HUES64 (cell line): ENCODE data around the gene OLFML1.
"Not testable (repeated sequence)": the region's sequence is repeated elsewhere in the genome, so short reads cannot be mapped to it uniquely, and the experiment has no call there.

Experiments
- H3K27ac ChIP-seq: 2 replicates; pipeline ENCODE4 v1.7.0; 2013; ENCODE audit warnings: low read depth, low read length, inconsistent platforms
- H3K27me3 ChIP-seq: 2 replicates; pipeline ENCODE4 v1.6.1; 2013; ENCODE audit warnings: mild to moderate bottlenecking, low read length; ENCODE audit not compliant: insufficient read depth
- H3K36me3 ChIP-seq: 2 replicates; pipeline ENCODE4 v1.6.1; 2013; ENCODE audit warnings: mild to moderate bottlenecking, low read length; ENCODE audit not compliant: insufficient read depth
- H3K4me1 ChIP-seq: 2 replicates; pipeline ENCODE4 v1.6.1; 2013; ENCODE audit warnings: mild to moderate bottlenecking, low read length, moderate library complexity; ENCODE audit not compliant: insufficient read depth
- H3K4me3 ChIP-seq: 2 replicates; pipeline ENCODE4 v1.5.1; 2013; ENCODE audit warnings: mild to moderate bottlenecking, low read length, moderate library complexity
- H3K9ac ChIP-seq: 2 replicates; pipeline ENCODE4 v1.6.1; 2013; ENCODE audit warnings: mild to moderate bottlenecking, low read depth, low read length
- H3K9me3 ChIP-seq: 2 replicates; pipeline ENCODE4 v1.6.1; 2013; ENCODE audit warnings: low read depth, low read length; ENCODE audit not compliant: insufficient read depth
- WGBS: fragments of 150-250, 120-280 bp; methylation state at CpG from one replicate; pipeline ENCODE4 v1.1.7; 2013; ENCODE audit warnings: missing lambda C conversion rate; 5-methylcytosine and 5-hydroxymethylcytosine counted together

OLFML1 gene

GRCh38 chr11:7512525-7513233, 27.4 kb downstream of the OLFML1 start:
- Histone ChIP-seq H3K4me3 (peak overlapping the region; percentile 77), H3K4me1 (peaks cover 14% of the 10 kb centered on the region; the same call in 1 of the 2 replicates), H3K27ac (no peak overlapping the region), H3K36me3 (no peaks in the 10 kb centered on the region), H3K27me3 (peaks cover 25% of the 10 kb centered on the region), H3K9me3 (no peaks in the 10 kb centered on the region), H3K9ac (no peak overlapping the region)
- 63% methylated on average over 18 of the region's 18 CpGs for WGBS

DNA sequence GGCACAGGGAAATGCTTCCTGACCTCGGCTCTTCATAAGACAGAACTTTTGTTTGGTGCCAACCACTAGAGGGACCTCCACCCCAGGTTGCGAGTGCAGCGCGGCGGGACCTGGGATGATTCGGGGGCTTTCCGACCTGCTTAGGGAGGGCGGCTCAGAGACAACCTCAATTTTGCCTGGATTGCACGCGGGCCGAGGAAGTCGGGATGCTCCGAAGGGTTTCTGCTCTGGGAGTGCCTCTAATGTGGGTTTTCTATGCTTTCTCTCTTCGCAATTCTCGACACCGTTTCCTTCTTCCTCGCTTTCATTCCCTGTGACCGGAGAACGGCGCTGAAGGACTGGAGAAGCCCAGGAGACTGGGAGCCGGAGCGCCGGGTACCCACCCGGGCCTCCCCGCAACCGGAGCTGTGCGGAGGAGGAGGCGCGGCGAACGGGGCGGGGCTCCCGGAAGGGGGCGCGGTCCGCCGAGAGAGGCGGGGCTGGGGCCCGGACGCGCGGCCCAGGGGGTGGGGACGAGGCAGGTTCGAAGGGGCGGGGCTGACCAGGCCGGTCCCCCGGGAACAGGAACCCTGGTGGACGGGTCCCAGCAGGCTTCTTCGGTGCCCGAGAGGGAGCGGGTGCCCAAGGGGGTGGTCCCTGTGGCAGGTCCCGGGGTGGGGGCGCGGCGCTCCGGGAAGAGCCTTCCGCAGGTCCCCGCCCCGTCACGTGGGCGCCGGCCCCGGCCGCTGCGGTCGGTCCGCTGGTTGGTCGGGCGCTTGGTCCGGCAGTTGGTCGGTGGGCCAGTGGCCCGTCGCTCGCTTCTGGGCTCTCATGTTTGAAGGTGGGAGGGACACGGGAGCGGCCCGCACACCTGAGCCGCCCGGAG, 28.2 kb downstream of the OLFML1 start, which contains the start of gene PPFIBP2:
PPFIBP2 (plus strand) TSS at position 766 of the 865 bp plus-strand sequence. CDS start 35,477 bp downstream, outside the sequence.
- Histone ChIP-seq H3K4me1 (peaks cover 14% of the 10 kb centered on the region; the same call in 1 of the 2 replicates), H3K36me3 (no peaks in the 10 kb centered on the region), H3K4me3 (peak within 1 kb of the TSS; percentile 77), H3K9me3 (no peaks in the 10 kb centered on the region), H3K27me3 (peaks cover 25% of the 10 kb centered on the region), H3K9ac (peak within 1 kb of the TSS; percentile 57), H3K27ac (no peak within 1 kb of the TSS; the same call in 1 of the 2 replicates)
- under 1% methylated on average over 77 of the region's 79 CpGs for WGBS

GRCh38 chr11:7514099-7514591, 28.8 kb downstream of the OLFML1 start:
- Histone ChIP-seq H3K4me1 (peaks cover 14% of the 10 kb centered on the region; the same call in 1 of the 2 replicates), H3K4me3 (peak overlapping the region; percentile 77), H3K9ac (peak overlapping the region; percentile 57), H3K27ac (no peak overlapping the region), H3K9me3 (no peaks in the 10 kb centered on the region), H3K27me3 (peaks cover 25% of the 10 kb centered on the region), H3K36me3 (no peaks in the 10 kb centered on the region)
- WGBS = 2% methylated on average over 31 of the region's 31 CpGs

DNA sequence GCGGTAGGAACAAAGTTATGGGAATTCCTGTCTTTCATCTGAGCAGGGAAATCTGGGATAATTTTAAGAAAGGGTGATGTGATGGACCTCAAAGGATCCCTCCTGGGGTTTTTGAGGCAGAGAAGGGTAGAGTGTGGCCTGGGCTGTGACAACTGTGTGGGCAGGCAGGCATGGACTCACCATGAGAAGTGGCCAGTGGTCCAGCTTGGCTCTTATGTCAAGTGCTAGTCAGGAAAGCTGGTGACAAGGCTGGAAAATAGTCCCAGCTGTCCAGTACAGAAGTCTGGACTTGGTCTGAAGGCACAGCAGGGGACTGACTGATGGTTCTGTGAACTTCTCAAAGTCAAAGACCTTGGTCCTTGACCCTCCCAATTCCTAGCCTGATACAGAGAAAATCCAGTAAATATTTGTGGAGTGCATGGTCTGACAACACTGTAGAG, 30.2 kb downstream of the OLFML1 start:
- peaks cover 14% of the 10 kb centered on the region; the same call in 1 of the 2 replicates for H3K4me1 ChIP-seq
- 84% methylated on average over 1 of the region's 1 CpG for WGBS

GRCh38 chr11:7516475-7516874, 31.2 kb downstream of the OLFML1 start:
- WGBS = 96% methylated on average over 12 of the region's 12 CpGs
- H3K27me3 ChIP-seq = peaks cover 25% of the 10 kb centered on the region
- no peaks in the 10 kb centered on the region for H3K9me3 ChIP-seq
- no peak overlapping the region for H3K9ac ChIP-seq
- no peak overlapping the region for H3K27ac ChIP-seq
- H3K4me3 ChIP-seq = no peak overlapping the region
- peaks cover 14% of the 10 kb centered on the region; the same call in 1 of the 2 replicates for H3K4me1 ChIP-seq
- no peaks in the 10 kb centered on the region for H3K36me3 ChIP-seq

More for the DNA sequence above, 30.2 kb downstream of the OLFML1 start:
- H3K27me3 ChIP-seq = peaks cover 25% of the 10 kb centered on the region
- no peaks in the 10 kb centered on the region for H3K36me3 ChIP-seq
- no peak overlapping the region for H3K4me3 ChIP-seq
- no peaks in the 10 kb centered on the region for H3K9me3 ChIP-seq
- no peak overlapping the region for H3K9ac ChIP-seq
- no peak overlapping the region for H3K27ac ChIP-seq

DNA sequence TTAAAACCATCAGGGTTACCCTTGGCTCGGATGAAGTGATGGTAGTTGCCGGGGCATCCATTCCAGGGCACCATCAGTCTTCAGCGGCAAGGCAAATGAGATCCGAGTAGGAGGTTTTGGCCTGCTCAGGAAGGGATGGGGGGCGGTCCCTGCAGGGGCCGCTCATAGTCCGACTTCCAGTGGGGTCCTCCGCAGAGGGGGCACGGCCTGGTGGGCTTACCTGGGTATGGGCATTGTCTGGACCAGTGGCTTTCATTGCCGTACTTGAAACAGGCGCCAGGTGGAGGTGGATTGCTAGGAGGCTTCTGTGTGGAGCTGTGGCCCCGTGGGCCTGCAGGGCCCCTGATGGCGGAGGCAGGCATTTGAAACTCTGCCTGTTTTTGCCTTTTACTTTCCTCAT, 32.4 kb downstream of the OLFML1 start:
- not testable (repeated sequence) for H3K27ac ChIP-seq, H3K9me3 ChIP-seq, H3K4me1 ChIP-seq, H3K9ac ChIP-seq, H3K4me3 ChIP-seq, H3K36me3 ChIP-seq
- WGBS = 94% methylated on average over 13 of the region's 13 CpGs
- H3K27me3 ChIP-seq = peaks cover 25% of the 10 kb centered on the region

- Histone ChIP-seq H3K27me3 (peaks cover 23% of the 10 kb centered on the region), H3K36me3 (no peaks in the 10 kb centered on the region), H3K27ac (no peak overlapping the region), H3K9me3 (no peaks in the 10 kb centered on the region), H3K4me1 (0 out of 2 replicates have a peak, but pooled peaks cover 4% of the 10 kb centered on the region), H3K4me3 (no peak overlapping the region), H3K9ac (no peak overlapping the region)
- WGBS = 91% methylated on average over 23 of the region's 23 CpGs
These were observed 33.7 kb downstream of the OLFML1 start for GRCh38 chr11:7518811-7519562.

- H3K27ac ChIP-seq = no peak overlapping the region
- H3K4me1 ChIP-seq = 0 out of 2 replicates have a peak, but pooled peaks cover 4% of the 10 kb centered on the region
- peaks cover 10% of the 10 kb centered on the region for H3K27me3 ChIP-seq
- H3K4me3 ChIP-seq = no peak overlapping the region
- H3K9ac ChIP-seq = no peak overlapping the region
- whole genome bisulfite sequencing = 78% methylated on average over 14 of the region's 18 CpGs
- H3K9me3 ChIP-seq = no peaks in the 10 kb centered on the region
- no peaks in the 10 kb centered on the region for H3K36me3 ChIP-seq
These were observed 35.0 kb downstream of the OLFML1 start for GRCh38 chr11:7520011-7520942.

GRCh38 chr11:7520981-7521487, 35.7 kb downstream of the OLFML1 start:
- Histone ChIP-seq H3K27ac (no peak overlapping the region), H3K36me3 (no peaks in the 10 kb centered on the region), H3K4me1 (no peaks in the 10 kb centered on the region), H3K27me3 (peaks cover 3% of the 10 kb centered on the region; the same call in 1 of the 2 replicates), H3K9ac (no peak overlapping the region), H3K4me3 (no peak overlapping the region), H3K9me3 (no peaks in the 10 kb centered on the region)
- 0% methylated on average over 1 of the region's 2 CpGs for WGBS

DNA sequence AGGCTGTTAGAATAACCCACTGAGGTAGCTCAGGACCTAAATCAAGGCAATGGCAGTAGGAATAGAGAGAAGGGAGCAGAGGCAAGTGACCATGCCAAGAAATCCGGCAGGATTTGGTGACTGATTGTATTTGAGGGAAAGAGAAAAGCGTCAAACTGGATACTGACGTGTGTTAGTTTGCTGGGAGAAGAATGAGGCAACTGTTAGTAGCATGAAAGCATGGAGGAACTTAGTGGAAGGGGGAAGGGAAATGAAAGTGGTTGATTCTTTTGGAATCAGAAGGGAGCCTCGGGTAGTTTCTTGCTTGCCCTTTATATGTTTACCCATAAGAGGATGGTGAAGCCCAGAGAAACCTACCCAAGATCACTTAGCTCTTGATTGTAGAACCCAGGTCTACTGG, 36.8 kb downstream of the OLFML1 start:
- Histone ChIP-seq H3K4me1 (no peaks in the 10 kb centered on the region), H3K9me3 (no peaks in the 10 kb centered on the region), H3K27me3 (no peaks in the 10 kb centered on the region), H3K9ac (no peak overlapping the region), H3K4me3 (no peak overlapping the region), H3K27ac (no peak overlapping the region), H3K36me3 (no peaks in the 10 kb centered on the region)
- 70% methylated on average over 4 of the region's 4 CpGs for WGBS
